ENCODE results near the gene EEF2K. TPM values are rescaled to one million over a fixed set of nuclear protein-coding genes. Genes with fewer than 3 reads are reported as not detected.

Gene EEF2K
- polyA plus RNA-seq, 1 experiment = 9.6 TPM

DNA sequence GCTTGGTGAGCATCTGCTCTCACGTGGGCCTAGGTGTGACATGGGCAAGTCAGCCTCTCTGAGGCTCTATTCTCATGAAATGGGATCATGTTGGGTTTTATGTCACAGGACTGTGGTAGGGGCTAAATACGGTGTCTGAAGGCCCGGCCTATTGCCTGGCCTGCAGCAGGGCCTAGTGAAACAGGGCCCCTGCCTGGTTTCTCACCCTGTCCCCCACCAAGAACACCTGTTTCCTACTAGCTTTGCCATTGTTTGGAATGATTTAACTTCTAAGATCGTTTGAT lies 120.2 kb downstream of the EEF2K start:
- Histone ChIP-seq H3K9me3 (ENCODE audit: control insufficient read depth, insufficient read depth, low read length) (no peaks in the 10 kb centered on the region; the same call in 1 of the 2 replicates), H3K27me3 (ENCODE audit: control insufficient read depth, insufficient read depth, low read length) (no peaks in the 10 kb centered on the region), H3K27ac (ENCODE audit: low read depth, low read length) (no peak overlapping the region), H3K4me3 (ENCODE audit: low read depth, low read length) (no peak overlapping the region)
- CTCF ChIA-PET = no interaction called here
- DNase-seq (ENCODE audit: low read depth, low spot score) = no peak
- POLR2A ChIA-PET = no interaction called here
- TF ChIP-seq, protein P1, sequence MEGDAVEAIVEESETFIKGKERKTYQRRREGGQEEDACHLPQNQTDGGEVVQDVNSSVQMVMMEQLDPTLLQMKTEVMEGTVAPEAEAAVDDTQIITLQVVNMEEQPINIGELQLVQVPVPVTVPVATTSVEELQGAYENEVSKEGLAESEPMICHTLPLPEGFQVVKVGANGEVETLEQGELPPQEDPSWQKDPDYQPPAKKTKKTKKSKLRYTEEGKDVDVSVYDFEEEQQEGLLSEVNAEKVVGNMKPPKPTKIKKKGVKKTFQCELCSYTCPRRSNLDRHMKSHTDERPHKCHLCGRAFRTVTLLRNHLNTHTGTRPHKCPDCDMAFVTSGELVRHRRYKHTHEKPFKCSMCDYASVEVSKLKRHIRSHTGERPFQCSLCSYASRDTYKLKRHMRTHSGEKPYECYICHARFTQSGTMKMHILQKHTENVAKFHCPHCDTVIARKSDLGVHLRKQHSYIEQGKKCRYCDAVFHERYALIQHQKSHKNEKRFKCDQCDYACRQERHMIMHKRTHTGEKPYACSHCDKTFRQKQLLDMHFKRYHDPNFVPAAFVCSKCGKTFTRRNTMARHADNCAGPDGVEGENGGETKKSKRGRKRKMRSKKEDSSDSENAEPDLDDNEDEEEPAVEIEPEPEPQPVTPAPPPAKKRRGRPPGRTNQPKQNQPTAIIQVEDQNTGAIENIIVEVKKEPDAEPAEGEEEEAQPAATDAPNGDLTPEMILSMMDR (IDR thresholded peaks at IDR 0.05; ENCODE audit: low read depth, low read length) = no peak

DNA sequence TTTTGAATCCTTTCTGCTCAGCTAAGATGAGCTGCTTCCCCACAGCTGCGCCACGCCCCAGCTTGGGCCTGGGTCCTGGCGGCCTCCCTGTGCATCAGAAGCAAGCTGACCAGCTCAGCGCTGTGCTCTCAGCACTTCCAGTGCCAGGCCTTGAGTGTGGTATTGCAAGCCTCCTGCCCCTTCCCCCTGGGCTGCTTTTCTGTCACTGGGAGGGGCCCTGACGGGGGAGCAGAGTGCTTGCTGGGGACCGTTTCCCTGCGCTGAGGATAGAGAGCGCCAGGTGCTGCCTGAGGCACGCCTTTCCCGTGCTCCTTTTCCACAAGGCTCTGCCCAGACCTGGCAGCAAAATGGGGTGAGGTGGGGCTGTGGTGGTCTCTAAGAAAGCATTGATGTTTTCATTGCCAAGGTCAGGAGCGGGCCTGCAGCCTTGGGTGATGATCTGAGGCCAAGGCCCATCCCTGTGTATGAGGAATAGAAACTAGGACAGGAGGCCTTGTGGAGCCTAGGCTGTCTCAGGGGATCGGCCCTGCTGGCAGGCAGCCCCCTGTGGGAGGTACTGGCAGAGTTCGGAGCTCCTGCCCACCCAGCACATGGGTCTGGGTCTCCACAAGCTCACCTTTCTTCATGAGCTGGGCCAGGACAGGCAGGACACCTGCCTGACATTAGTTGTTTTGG lies 120.8 kb downstream of the EEF2K start:
- ChIA-PET POLR2A (no interaction called here), CTCF (no interaction called here)
- no peak for DNase-seq (ENCODE audit: low read depth, low spot score)
- H3K27me3 ChIP-seq (ENCODE audit: control insufficient read depth, insufficient read depth, low read length) = no peaks in the 10 kb centered on the region
- H3K27ac ChIP-seq (ENCODE audit: low read depth, low read length) = no peak overlapping the region
- no peaks in the 10 kb centered on the region; the same call in 1 of the 2 replicates for H3K9me3 ChIP-seq (ENCODE audit: control insufficient read depth, insufficient read depth, low read length)
- TF ChIP-seq, protein P1 (IDR thresholded peaks at IDR 0.05; ENCODE audit: low read depth, low read length) = no peak
- no peak overlapping the region for H3K4me3 ChIP-seq (ENCODE audit: low read depth, low read length)

DNA sequence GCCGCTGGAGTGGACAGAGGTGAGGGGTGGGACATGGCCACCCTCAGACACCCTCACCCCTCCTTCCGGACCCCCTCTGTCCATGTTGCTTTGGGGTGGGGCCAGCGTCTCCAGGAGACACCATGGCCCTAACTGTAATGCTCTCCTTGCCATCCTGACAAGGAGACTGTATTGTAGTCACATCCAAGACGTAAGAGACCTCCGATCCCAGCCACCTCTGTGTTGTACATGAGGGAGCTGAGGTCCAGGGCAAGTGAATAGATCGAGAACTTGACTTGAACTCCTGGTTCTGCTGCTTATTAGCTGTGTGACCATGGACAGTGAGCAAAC lies 121.3 kb downstream of the EEF2K start:
- Histone ChIP-seq H3K9me3 (ENCODE audit: control insufficient read depth, insufficient read depth, low read length) (no peaks in the 10 kb centered on the region; the same call in 1 of the 2 replicates), H3K27me3 (ENCODE audit: control insufficient read depth, insufficient read depth, low read length) (no peaks in the 10 kb centered on the region), H3K27ac (ENCODE audit: low read depth, low read length) (no peak overlapping the region), H3K4me3 (ENCODE audit: low read depth, low read length) (no peak overlapping the region)
- CTCF ChIA-PET = no interaction called here
- TF ChIP-seq, protein P1 (IDR thresholded peaks at IDR 0.05; ENCODE audit: low read depth, low read length) = no peak
- POLR2A ChIA-PET = no interaction called here
- DNase-seq (ENCODE audit: low read depth, low spot score) = no peak

DNA sequence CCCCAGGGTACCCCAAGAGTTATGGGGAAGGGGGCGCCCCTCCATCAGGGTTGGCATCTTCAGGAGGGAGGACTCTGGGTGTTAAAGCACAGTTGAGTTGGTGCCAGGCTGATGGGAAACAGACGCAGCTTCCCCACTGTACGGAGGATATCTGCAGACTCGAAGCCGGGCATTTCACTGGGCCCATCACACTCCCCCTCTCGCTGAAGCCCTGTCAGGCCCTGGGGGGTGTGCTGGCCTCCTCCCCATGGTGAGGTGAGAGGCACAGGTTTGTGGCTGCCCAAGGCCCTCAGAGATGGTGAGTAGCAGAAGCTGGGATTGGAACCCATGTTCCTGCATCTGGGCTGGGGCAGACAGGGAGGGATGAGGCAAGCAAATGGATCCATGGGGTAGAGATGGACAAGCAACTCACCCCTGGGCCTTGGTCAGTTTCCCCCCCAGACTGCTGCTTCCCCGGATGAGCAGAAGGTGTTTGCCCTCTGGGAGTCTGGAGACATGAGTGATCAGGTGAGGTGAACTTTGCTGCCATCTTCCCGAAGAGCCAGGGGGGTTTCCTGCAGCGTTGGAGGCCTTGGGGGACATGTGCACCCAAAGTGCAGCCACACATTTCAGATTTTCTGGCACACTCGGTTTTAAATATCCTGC lies 122.1 kb downstream of the EEF2K start:
- ChIA-PET CTCF (no interaction called here), POLR2A (interaction anchor here (0.7 kb wide), 1 partner anchor 18 kb away, joined by 4 read pairs; no protein-coding TSS in a partner anchor)
- Histone ChIP-seq H3K4me3 (ENCODE audit: low read depth, low read length) (no peak overlapping the region), H3K27ac (ENCODE audit: low read depth, low read length) (no peak overlapping the region), H3K9me3 (ENCODE audit: control insufficient read depth, insufficient read depth, low read length) (no peaks in the 10 kb centered on the region; the same call in 1 of the 2 replicates), H3K27me3 (ENCODE audit: control insufficient read depth, insufficient read depth, low read length) (no peaks in the 10 kb centered on the region)
- no peak for DNase-seq (ENCODE audit: low read depth, low spot score)
- TF ChIP-seq, protein P1 (IDR thresholded peaks at IDR 0.05; ENCODE audit: low read depth, low read length) = no peak

DNA sequence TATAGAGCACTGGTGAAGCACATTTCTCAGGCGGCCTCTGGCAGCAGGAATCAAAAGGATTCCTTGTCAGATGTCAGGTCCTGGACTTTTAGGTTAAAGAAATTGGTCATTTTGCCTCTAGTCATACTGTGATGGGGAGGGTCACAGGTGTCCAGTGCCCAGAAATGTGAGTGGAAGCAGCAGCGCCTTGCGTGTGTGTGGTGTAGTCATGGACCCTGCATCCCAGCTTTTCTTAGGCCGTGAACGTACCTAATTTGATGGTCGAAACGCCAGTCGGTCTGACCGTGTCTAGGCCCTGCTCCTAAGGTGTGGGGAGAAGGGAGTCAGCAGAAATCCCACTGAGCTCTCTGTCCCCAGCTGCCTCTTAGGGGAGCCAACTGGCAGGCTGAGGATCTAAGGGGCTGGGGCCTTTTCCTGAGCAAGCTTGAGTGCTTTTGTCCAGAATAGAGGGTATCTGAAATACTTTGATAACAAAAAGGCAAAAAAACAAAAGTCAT lies 123.2 kb downstream of the EEF2K start:
- POLR2A ChIA-PET = interaction anchor here (0.6 kb wide), 2 partner anchors 37 to 41 kb away, joined by 3 to 6 read pairs; no protein-coding TSS in a partner anchor
- Histone ChIP-seq H3K27me3 (ENCODE audit: control insufficient read depth, insufficient read depth, low read length) (no peaks in the 10 kb centered on the region), H3K4me3 (ENCODE audit: low read depth, low read length) (no peak overlapping the region), H3K9me3 (ENCODE audit: control insufficient read depth, insufficient read depth, low read length) (no peaks in the 10 kb centered on the region; the same call in 1 of the 2 replicates), H3K27ac (ENCODE audit: low read depth, low read length) (no peak overlapping the region)
- no peak for DNase-seq (ENCODE audit: low read depth, low spot score)
- CTCF ChIA-PET = interaction anchor here (0.8 to 1.8 kb wide), 2 partner anchors 8 to 29 kb away, joined by 3 to 10 read pairs; no protein-coding TSS in a partner anchor
- TF ChIP-seq, protein P1 (IDR thresholded peaks at IDR 0.05; ENCODE audit: low read depth, low read length) = no peak
